Measurements from ENCODE around the gene ITGA7.

DNA sequence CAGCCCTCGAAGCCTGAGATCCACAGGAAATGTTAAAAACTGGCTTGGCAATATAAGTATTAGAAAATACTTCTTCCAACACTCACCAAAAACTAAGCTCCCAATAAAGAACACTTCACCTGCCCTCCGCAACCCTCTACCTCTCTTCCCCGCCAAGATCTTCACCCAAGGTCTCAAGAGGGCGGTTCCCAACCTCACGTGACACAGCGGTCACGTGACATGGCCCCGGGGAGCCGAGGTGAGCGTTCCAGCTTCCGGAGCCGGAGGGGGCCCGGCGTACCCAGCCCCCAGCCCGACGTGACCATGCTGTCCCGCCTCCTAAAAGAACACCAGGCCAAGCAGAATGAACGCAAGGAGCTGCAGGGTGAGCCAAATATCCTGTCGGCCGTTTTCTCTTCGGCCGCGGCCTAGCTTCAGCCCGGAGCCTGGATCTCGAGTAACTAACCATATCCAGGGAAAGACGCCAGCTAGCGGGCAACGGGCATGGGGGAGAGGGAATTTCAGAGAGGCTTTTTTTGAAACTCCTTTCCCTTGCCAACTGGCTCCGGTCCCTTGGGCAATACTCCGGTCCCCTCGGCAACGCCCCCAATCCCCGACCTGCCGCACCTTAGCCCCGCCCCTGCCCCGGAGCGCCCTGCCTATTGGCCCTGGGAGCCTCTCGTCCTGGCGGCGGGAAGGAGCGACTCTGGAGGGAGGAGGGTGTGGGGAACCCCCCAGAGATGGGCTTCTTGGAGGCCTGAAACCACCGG lies 8.3 kb upstream of the ITGA7 start, which contains the start of gene BLOC1S1:
- TF ChIP-seq SP1 (CRISPR knock-in tag; conservative IDR thresholded peaks at IDR 0.05) (peak; percentile 96), ZNF263 (CRISPR knock-in tag; IDR thresholded peaks at IDR 0.05; ENCODE audit: low read depth) (no peak), GTF2I (CRISPR knock-in tag; conservative IDR thresholded peaks at IDR 0.05) (no peak), CBFB (CRISPR knock-in tag; IDR thresholded peaks at IDR 0.05; ENCODE audit: low read depth) (no peak), PREB (CRISPR knock-in tag; IDR thresholded peaks at IDR 0.05; ENCODE audit: borderline replicate concordance) (no peak)
- TF ChIP-seq, protein P1, sequence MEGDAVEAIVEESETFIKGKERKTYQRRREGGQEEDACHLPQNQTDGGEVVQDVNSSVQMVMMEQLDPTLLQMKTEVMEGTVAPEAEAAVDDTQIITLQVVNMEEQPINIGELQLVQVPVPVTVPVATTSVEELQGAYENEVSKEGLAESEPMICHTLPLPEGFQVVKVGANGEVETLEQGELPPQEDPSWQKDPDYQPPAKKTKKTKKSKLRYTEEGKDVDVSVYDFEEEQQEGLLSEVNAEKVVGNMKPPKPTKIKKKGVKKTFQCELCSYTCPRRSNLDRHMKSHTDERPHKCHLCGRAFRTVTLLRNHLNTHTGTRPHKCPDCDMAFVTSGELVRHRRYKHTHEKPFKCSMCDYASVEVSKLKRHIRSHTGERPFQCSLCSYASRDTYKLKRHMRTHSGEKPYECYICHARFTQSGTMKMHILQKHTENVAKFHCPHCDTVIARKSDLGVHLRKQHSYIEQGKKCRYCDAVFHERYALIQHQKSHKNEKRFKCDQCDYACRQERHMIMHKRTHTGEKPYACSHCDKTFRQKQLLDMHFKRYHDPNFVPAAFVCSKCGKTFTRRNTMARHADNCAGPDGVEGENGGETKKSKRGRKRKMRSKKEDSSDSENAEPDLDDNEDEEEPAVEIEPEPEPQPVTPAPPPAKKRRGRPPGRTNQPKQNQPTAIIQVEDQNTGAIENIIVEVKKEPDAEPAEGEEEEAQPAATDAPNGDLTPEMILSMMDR (IDR thresholded peaks at IDR 0.05): no peak
- TF ChIP-seq, protein P2, sequence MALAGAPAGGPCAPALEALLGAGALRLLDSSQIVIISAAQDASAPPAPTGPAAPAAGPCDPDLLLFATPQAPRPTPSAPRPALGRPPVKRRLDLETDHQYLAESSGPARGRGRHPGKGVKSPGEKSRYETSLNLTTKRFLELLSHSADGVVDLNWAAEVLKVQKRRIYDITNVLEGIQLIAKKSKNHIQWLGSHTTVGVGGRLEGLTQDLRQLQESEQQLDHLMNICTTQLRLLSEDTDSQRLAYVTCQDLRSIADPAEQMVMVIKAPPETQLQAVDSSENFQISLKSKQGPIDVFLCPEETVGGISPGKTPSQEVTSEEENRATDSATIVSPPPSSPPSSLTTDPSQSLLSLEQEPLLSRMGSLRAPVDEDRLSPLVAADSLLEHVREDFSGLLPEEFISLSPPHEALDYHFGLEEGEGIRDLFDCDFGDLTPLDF (CRISPR knock-in tag; IDR thresholded peaks at IDR 0.05): no peak
